RPMI8226 (cell line): Measurements from ENCODE around the gene CCDC120.
A peak's percentile ranks its signal among the peaks of the same experiment; 100 is the strongest.

ENCODE experiments used
- DNase-seq: peaks from one replicate; pipeline ENCODE4 v3.0.0-alpha.2; 2015

CCDC120 gene

GRCh38 chrX:49064303-49064702 lies 5.5 kb downstream of the CCDC120 start:
- no peak for DNase-seq

DNA sequence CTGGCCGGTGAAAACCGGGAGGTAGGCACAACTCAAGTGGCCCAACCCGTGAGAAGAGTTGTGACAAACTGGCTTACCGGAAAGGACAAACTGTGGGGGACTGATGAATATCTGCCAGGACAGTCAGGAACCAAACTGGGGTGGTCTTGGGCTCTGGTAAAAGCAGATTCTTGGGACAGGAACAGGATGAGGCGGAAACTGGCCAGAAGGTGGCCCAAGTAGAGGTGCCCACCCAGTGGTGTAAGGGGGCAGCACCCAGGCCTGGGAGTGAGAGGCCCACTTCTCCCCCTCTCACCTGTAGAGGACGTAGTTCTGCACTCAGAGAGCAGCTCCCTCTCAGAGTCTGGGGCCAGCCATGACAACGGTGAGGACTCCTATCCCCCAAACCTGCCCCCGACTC lies 5.9 kb downstream of the CCDC120 start:
- no peak for DNase-seq

DNA sequence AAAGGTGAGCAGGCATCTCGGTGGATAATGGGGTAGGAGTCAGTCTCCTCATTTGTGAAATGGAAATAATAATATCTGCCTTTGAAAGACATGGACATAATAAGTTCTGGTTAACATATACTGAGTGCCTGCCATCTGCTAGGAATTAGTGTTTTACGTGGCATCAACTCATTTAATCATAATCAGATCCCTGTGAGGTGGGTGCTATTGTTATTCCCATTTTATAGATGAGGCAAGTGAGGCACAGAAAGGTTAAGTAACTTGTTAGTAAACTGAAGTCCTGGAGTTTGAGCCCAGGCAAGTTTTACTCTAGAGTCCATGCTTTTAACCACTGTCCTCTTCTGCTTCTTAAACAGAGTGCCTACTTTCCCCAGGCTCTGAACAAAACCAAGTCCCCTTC lies 7.5 kb downstream of the CCDC120 start:
- DNase-seq, result no peak

DNA sequence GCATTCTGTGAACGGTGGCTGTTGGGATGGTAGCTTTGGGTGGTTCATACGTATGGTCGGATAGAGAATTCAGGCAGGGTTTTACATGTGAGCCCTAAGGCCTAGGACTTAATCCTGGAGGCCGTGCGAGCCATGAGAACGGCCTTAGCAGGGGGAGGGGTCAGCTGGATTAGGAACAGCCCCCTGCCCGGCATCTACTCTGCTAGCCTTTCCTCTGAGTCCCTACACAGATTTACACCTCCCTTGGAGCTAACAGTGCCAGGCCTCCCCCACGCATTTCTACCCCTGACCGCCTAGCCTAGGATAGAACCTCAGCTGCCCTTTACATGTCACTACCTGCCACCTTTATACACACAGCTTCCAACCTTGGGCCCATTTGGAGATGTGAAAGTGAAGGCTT lies 7.9 kb downstream of the CCDC120 start:
- no peak for DNase-seq

DNA sequence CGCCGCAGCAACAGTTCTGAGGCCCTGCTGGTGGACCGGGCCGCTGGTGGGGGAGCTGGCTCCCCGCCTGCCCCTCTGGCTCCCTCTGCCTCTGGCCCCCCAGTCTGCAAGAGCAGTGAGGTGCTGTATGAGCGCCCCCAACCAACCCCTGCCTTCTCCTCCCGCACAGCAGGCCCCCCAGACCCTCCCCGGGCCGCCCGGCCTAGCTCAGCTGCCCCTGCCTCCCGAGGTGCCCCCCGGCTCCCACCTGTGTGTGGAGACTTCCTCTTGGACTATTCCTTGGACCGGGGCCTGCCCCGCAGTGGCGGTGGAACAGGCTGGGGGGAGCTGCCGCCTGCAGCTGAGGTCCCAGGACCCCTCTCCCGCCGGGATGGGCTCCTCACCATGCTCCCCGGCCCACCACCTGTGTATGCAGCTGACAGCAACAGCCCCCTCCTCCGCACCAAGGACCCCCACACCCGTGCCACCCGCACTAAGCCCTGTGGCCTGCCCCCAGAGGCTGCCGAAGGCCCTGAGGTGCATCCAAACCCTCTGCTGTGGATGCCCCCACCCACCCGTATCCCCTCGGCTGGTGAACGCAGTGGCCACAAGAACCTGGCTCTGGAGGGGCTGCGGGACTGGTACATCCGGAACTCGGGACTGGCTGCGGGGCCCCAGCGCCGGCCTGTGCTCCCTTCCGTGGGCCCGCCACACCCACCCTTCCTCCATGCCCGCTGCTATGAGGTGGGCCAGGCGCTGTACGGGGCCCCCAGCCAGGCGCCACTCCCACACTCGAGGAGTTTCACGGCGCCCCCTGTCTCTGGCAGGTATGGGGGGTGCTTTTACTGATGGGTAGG lies 8.7 kb downstream of the CCDC120 start:
- DNase-seq, result no peak

DNA sequence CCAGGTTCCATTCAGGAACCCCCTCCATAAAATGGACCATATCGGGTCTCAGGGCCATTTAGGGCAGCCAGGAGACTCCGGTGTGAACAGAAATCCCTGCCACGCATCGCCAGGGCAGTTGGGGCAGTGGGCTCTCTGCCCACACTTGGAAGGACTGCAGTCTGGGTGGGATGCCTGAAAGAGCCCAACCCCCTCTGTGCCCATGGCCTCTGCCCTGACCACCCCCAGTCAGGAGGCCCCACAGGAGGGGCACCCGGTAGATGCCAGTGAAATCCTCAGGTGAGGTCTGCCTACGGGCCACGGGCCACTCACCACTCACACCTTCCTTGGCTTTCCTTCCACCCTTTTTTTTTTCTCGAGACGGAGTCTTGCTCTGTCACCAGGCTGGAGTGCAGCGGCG lies 10.2 kb downstream of the CCDC120 start:
- no peak for DNase-seq

DNA sequence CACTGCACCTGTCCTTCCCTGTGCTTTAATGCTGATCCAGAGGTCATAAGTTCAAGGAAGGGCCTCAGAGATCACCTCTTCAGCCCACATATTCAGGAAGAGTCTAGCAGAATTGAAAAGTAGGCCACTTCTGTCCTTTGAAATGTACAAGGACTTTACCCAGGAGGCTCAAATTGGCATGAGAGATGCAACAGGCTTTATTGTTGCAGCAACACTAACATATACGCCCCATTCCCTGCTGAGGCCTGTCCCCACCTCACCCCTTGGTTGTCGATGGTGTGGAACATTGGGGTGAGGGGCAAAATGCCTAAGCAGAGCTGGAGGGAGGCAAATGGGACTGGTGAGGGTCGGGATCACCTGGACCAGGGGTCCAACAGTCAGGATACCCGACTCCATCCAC lies 12.2 kb downstream of the CCDC120 start:
- no peak for DNase-seq

GRCh38 chrX:49071877-49072711 lies 13.3 kb downstream of the CCDC120 start:
- DNase-seq, result no peak

GRCh38 chrX:49072712-49073095 lies 13.9 kb downstream of the CCDC120 start:
- no peak for DNase-seq

GRCh38 chrX:49073601-49074575 lies 15.1 kb downstream of the CCDC120 start, which contains the start of gene PRAF2:
Gene PRAF2 (minus strand): TSS chrX:49074002. CDS start chrX:49073987, 15 bp downstream.
- DNase-seq, result peak; percentile 74

- DNase-seq, result no peak
Measured at GRCh38 chrX:49075347-49075746, 16.5 kb downstream of the CCDC120 start.

DNA sequence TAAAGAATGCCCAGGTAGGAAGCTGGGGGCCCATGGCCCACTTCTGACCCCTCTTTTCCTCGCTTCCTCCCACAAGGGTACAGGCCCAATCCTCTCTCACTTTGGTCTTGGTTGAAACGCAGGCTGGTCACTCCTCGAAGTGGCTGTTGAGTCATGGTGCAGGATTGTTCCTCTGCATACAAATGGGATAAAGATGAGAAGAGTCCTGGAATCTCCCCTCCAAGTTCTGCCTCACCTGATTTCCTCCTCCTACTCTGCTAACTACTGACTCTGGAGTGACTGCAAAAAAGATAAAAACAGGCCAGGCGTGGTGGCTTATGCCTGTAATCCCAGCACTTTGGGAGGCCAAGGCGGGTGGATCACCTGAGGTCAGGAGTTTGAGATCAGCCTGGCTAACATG lies 19.1 kb downstream of the CCDC120 start:
- no peak for DNase-seq

DNA sequence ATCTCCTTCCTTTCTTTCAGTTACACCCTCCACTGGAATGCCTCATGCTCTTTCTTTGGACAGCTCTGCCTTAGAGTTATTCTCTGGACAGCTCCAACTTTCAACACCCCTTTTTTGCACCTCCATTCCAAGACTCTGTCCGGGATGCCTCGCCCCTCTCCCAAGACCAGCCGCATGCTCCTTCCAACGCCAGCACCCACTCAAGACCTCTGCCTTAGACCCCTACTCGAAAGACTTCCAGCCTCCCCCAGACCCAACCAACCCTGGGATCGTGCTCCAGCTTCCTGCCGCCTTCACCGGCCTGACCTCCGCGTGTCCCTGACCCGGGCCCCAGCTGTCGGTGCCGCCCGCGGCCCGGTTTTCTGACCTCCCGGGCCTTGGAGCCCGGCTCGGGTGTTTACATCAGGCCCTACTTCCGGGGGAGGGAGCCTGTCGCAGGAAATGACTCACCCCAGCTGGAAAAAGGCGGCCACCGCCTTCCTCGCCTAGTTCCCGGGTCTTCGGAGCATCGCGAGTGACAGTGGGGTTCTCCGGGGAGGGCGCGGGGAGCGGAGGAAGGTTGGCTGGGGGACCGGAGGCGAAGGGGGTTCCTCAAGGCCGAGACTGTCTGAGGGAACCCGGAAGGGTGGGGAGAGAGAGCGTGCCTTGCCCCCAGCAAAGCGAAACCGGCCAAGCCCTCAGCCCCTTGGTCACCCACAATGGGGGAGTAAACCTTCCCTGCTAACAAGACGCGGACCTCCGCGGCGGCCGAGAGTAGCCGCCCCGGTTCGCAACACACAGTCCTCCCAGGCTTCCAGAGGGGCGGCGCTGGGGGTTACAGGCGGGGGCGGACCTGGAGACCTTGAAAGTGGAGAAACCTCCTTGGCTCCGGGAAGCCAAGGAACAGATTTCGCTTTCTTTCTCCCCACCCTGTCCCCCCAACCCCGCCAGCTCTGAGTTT lies 21.0 kb downstream of the CCDC120 start, which contains the start of gene WDR45:
Gene WDR45 (minus strand): TSS at position 399 of the 940 bp plus-strand sequence. CDS start 1,792 bp downstream, outside the sequence.
- DNase-seq, result peak; percentile 64

DNA sequence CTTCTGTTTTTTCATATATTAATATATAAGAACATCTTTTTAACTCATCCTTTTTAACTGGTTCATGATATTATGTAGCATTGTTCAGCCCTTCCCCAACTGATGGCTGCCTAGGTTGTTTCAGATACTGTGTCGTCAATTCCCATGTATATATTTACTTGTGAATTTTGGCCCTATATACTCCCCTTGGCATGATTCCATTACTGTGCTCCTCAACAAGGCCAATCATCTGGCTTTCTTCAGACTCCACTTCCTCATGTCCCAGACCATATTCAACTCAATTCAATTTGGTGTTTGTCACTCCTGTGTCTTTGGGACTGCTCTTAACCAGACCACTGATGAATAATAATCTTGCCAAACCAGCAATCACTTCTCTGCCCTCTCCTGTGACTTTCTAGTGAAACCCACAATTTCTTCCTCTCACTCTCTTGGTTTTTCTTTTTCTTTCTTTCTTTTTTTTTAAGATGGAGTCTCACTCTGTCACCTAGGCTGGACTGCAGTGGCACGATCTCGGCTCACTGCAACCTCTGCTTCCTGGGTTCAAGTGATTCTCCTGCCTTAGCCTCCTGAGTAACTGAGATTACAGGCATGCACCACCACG lies 23.6 kb downstream of the CCDC120 start:
- DNase-seq, result no peak

DNA sequence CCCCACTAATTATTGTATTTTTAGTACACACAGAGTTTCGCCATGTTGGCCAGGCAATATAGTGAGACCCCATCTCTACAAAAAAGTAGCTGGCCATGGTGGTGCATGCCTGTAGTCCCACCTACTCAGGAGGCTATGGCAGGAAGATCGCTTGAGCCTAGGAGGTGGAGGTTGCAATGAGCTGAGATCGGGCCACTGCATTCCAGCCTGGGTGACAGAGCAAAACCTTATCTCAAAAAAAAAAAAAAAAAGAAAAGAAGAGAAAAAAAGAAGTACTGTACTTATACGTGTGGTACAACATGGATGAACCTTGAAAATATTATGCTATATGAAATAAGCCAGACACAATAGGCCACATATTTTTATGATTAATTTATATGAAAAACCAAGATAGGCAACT lies 30.8 kb downstream of the CCDC120 start:
- DNase-seq, result no peak

DNA sequence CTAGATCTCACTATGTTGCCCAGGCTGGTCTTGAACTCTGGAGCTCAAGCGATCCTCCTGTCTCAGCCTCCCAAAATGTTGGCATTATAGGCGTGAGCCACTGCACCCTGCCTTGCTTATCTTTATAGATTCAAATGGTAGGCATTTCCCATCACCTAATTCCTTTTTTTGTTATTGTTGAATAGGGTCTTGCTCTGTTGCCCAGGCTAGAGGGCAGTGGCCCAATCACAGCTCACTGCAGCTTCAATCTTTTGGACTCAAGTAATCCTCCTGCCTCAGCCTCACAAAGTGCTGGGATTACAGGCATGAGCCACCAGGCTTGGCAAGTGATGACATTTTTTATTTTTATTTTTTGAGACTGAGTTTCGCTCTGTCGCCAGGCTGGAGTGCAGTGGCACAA lies 37.6 kb downstream of the CCDC120 start:
- DNase-seq, result no peak

DNA sequence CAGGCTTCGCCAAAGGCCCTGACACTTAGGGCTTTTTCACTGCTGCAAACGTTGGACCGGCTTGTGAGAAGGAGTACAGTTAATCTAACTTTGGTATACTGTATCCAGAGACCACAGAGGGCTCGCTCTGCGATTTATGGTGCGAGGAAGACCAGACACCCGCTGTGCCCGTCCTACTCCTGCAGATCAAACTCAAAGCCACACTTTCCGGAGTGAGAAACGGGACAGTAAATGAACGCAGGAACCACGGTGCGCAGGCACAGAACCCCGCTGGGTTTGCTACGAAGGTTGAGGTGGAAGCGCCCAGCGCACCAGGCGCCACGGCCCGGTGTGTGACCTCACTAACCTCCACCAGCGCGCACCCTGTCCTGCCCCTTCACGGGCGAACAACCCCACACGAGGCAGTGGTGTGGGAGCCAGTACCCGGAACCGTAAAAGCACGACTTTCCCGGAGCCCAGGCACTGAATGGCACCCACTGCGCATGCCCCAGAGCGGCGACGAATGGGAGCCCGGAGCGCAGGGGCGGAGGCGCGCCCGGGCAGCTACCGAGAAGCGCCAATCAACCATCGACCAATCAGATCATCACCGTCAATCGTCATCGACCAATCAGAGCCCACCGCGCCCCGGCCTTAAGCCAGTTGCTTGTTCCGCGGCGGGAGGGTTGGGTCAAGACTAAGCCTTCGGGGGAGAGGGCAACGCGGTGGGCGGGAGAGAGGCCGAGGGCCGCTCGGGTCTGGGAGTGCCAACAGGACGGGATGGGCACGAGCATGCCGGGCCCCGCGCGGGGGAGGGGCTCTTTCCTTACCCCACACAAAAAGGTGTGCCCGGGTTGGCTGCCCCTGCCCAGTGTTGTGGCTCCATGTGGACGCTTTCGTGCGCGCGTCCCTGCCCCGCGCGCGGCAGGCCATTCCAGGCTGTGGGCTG lies 42.2 kb downstream of the CCDC120 start:
- DNase-seq, result peak; percentile 95

GRCh38 chrX:49101629-49101984 lies 42.8 kb downstream of the CCDC120 start:
- peak; percentile 17 for DNase-seq

GRCh38 chrX:49102190-49102589 lies 43.4 kb downstream of the CCDC120 start:
- no peak for DNase-seq

DNA sequence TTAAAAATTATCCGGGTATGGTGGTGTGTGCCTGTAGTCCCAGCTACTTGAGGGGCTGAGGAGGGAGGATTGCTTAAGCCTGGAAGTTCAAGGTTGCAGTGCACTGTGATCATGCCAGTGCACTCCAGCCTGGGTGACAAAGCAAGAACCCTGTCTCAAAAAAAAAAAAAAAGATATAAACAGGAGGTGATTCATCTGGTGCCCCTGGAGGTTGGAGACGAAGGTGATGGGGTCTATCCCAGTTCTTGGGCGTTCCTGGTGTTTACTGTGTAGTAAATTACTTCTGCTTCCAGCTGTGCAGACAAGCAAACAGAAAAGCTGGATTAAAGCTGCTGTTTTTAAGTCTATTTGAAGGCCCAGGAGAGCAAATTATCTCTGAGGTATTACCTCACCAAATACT lies 44.8 kb downstream of the CCDC120 start:
- no peak for DNase-seq
